Left lung (tissue), 10 donors: ENCODE data around the gene SRRT. TPM values are rescaled to one million over a fixed set of nuclear protein-coding genes. Genes with fewer than 3 reads are reported as not detected.

Source experiments
- ATAC-seq: fragments of 200-7000 bp; cut with Tn5 transposase; one replicate; pipeline ENCODE4 v1.9.1; 2020; ENCODE audit warnings: moderate library complexity
- DNase-seq, 4 donors: peaks; one replicate each; pipeline ENCODE4 v3.0.0-alpha.2; 2013 to 2020
- H3K27ac ChIP-seq, 2 donors: fragments of 200-600 bp; sonication (generic) in 1 of 2; one replicate each; pipeline versions ENCODE4 v1.5.0 to v1.8.0; 2020 to 2021
- H3K27me3 ChIP-seq, 2 donors: fragments of 200-600 bp; sonication (generic) in 1 of 2; one replicate each; pipeline versions ENCODE4 v1.5.0 to v1.8.0; 2020 to 2021
- H3K36me3 ChIP-seq, 2 donors: fragments of 200-600 bp; sonication (generic) in 1 of 2; one replicate each; pipeline versions ENCODE4 v1.5.0 to v1.8.0; 2020 to 2021
- H3K4me1 ChIP-seq, 2 donors: fragments of 200-600 bp; one replicate each; pipeline ENCODE4 v1.8.0; 2021
- H3K4me3 ChIP-seq, 2 donors: fragments of 200-600 bp; sonication (generic) in 1 of 2; one replicate each; pipeline versions ENCODE4 v1.5.0 to v1.8.0; 2020 to 2021; ENCODE audit warnings: mild to moderate bottlenecking in 1 of 2
- H3K9me3 ChIP-seq, 2 donors: fragments of 200-600 bp; sonication (generic) in 1 of 2; one replicate each; pipeline versions ENCODE4 v1.5.0 to v1.8.0; 2020 to 2021
- intact Hi-C, 2 donors: fragments of 100-400 bp; cut with DNase I; formaldehyde crosslinking; loops; one replicate each; pipeline versions ENCODE4 v1.11.2 to v1.14.2; 2022
- polyA plus RNA-seq, 6 donors: library from polyadenylated mRNA; unstranded; fragments of 120-200 nt; gene quantifications; one replicate each; pipeline ENCODE4 v1.2.1, GENCODE V29; 2013; ENCODE audit not compliant: insufficient read length in 6 of 6
- total RNA-seq, 2 donors: library from RNA; stranded (reverse); fragmentation: NEBNext Ultra II Directional; extraction: Animal tissue kit (Norgen Biotek cat#: 25700); gene quantifications; one replicate each; pipeline ENCODE4 v1.2.1, GENCODE V29; 2021
- TF ChIP-seq, protein P1 (sequence below), 2 donors: fragments of 200-600 bp; sonication (generic) in 1 of 2; IDR thresholded peaks; one replicate each; pipeline versions ENCODE4 v1.5.0 to v1.8.0; 2021; ENCODE audit warnings: antibody characterized with exemption in 2 of 2
- donor health status: DM: no; HTN: yes; CAD: no.
- donor health status: DM: no; HTN: no; CAD: no.

Gene SRRT
- total and polyA plus RNA-seq, 8 donors = 91.4 to 232 (median 166) TPM

DNA sequence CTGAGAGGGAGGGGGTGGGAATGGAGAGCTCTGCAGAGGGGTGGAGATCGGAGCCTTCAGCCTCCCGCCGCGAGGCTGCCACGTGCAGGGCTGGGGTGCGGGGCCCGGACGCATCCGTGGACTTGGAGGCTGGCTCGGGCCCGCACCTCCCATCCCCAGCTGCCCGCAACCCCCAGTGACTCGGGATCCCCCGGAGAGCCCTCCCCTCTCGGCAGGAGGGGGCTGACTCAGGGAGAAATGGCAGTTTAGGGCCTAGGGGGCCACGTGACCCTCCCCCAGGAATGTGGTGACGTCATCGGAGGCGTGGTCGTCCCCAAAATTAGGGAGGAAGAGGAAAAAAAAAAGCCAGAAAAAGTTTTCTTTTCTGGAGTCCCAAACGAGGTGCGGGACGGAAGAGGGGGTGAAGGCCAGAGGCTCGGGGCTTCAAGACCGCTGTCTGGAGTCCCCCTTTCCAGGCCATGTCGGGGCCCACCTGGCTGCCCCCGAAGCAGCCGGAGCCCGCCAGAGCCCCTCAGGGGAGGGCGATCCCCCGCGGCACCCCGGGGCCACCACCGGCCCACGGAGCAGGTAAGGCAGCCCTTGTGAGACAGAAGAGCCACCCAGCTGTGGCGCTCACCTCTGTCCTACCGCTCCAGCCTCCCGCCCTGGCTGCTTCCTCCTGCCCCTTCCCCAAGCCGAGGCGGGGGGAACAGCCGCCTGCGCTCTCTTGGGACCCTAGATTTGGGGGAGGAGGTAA is 7.7 kb upstream of the SRRT start, which contains the start of gene TRIP6:
TSS of gene TRIP6 (plus strand) at position 348 of the 736 bp plus-strand sequence. CDS start at position 459, 111 bp downstream.
- Histone ChIP-seq H3K27ac (peak within 1 kb of the TSS; percentile 83 to 88), H3K27me3 (no peaks in the 10 kb centered on the region), H3K4me1 (peaks cover 7 to 50% of the 10 kb centered on the region in 2 donors), H3K9me3 (no peaks in the 10 kb centered on the region), H3K4me3 (peak within 1 kb of the TSS; percentile 58 to 68), H3K36me3 (peaks cover 0 to 54% of the 10 kb centered on the region in 2 donors)
- intact Hi-C loops = no loop called here
- TF ChIP-seq, protein P1, sequence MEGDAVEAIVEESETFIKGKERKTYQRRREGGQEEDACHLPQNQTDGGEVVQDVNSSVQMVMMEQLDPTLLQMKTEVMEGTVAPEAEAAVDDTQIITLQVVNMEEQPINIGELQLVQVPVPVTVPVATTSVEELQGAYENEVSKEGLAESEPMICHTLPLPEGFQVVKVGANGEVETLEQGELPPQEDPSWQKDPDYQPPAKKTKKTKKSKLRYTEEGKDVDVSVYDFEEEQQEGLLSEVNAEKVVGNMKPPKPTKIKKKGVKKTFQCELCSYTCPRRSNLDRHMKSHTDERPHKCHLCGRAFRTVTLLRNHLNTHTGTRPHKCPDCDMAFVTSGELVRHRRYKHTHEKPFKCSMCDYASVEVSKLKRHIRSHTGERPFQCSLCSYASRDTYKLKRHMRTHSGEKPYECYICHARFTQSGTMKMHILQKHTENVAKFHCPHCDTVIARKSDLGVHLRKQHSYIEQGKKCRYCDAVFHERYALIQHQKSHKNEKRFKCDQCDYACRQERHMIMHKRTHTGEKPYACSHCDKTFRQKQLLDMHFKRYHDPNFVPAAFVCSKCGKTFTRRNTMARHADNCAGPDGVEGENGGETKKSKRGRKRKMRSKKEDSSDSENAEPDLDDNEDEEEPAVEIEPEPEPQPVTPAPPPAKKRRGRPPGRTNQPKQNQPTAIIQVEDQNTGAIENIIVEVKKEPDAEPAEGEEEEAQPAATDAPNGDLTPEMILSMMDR (IDR thresholded peaks at IDR 0.05) = no peak
- DNase-seq (peak; percentile 90 to 96 (median 94)), ATAC-seq (peak; percentile 80)

DNA sequence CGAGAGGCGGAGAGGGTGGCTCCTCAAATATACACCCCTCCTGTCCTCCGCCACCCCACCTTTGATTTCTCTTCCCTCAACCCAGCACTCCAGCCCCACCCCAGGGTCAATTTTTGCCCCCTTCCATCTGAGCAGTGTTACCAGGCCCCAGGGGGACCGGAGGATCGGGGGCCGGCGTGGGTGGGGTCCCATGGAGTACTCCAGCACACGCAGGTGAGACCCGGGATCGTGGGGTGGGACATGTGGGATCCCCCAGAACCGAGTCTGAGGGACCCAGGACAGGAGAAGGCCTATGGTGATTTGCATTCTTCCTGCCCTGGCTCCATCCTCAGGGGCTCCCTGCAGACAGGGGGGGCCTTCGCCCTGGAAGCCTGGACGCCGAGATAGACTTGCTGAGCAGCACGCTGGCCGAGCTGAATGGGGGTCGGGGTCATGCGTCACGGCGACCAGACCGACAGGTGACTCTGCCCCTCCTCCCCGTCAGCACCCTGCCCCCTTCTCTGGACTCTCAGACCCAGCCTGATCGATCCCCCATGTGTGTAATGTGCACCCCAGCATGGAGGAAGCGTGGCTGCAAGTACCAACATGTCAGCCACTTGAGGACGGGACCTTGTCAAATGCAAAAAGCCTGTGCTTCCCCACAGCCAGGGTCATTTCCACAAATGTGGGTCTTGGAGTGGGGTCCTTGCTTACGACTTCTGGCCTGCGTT is 7.0 kb upstream of the SRRT start:
- intact Hi-C loops = no loop called here
- Histone ChIP-seq H3K4me3 (peak overlapping the region; percentile 58 to 68), H3K27ac (peak overlapping the region; percentile 83 to 88), H3K4me1 (peaks cover 7 to 50% of the 10 kb centered on the region in 2 donors), H3K36me3 (peaks cover 0 to 54% of the 10 kb centered on the region in 2 donors), H3K27me3 (no peaks in the 10 kb centered on the region), H3K9me3 (no peaks in the 10 kb centered on the region)
- TF ChIP-seq, protein P1 (IDR thresholded peaks at IDR 0.05) = no peak
- peak; percentile 1 for ATAC-seq
- DNase-seq = peak in 1 of 4 donors; percentile 74

DNA sequence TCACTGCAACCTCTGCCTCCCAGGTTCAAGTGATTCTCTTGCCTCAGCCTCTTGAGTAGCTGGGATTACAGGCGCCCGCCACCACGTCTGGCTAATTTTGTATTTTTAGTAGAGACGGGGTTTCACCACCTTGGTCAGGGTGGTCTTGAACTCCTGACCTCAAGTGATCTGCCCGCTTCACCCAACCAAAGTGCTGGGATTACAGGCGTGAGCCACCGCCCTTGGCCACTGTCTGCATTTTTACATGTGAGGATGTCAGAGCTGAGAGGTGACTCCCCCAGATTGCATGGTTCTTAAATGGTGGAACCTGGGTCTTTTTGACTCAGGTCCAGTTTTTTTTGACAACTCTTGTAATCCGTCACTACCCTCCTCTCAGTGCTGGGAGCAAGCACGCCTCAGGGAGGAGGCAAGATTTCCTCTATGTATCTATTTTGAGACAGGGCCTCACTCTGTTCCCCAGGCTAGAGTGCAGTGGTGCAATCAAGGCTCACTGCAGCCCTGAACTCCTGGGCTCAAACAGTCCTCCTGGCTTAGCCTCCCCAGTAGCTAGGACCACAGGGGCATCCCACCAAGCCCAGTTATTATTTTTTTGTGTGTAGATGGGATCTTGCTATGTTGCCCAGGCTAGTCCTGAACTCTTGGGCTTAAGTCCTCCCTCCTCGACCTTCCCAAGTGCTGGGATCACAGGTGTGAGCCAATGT is 1.2 kb upstream of the SRRT start:
- ATAC-seq = no peak
- DNase-seq = no peak
- H3K9me3 ChIP-seq = no peaks in the 10 kb centered on the region
- peaks cover 0 to 54% of the 10 kb centered on the region in 2 donors for H3K36me3 ChIP-seq
- peak overlapping the region; percentile 90 to 91 for H3K27ac ChIP-seq
- peaks cover 12 to 51% of the 10 kb centered on the region in 2 donors for H3K4me1 ChIP-seq
- TF ChIP-seq, protein P1 (IDR thresholded peaks at IDR 0.05) = no peak
- no peaks in the 10 kb centered on the region for H3K27me3 ChIP-seq
- peak overlapping the region; percentile 85 to 99 for H3K4me3 ChIP-seq
- intact Hi-C loops = no loop called here

DNA sequence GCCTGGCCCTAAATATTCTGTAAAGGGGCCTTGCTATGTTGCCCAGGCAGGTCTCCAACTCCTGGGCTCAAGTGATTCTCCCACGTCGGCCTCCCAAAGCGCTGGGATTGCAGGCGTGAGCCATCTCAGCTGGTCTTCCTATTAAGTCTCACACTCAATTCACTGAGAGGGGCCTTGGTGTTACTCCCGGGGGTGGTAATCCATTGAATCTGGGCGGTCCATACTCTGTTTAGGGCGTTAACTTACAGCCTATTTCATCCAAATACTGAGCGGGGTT is 665 bp upstream of the SRRT start:
- H3K27ac ChIP-seq = peak overlapping the region; percentile 90 to 91
- peaks cover 12 to 51% of the 10 kb centered on the region in 2 donors for H3K4me1 ChIP-seq
- TF ChIP-seq, protein P1 (IDR thresholded peaks at IDR 0.05) = no peak
- H3K9me3 ChIP-seq = no peaks in the 10 kb centered on the region
- no peak for DNase-seq
- intact Hi-C loops = no loop called here
- ATAC-seq = peak; percentile 0
- H3K27me3 ChIP-seq = no peaks in the 10 kb centered on the region
- peaks cover 0 to 59% of the 10 kb centered on the region in 2 donors for H3K36me3 ChIP-seq
- peak overlapping the region; percentile 85 to 99 for H3K4me3 ChIP-seq

DNA sequence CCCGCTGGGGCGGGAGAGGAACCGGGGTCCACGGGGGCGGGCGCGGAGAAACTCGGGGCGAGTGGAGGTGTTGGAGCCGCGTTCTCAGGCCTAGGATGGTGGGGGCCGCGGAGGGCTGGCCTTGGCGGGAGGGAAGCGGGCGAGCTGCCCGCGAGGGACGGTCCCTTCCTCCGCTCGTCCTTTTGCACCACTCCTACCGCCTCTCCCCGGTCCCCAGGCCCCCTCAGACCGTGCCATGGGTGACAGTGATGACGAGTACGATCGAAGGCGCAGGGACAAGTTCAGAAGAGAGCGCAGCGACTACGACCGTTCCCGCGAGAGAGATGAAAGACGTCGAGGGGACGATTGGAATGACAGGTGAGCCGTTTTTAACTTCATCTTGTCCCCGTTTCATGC is 451 bp downstream of the SRRT start:
- Histone ChIP-seq H3K36me3 (peaks cover 0 to 63% of the 10 kb centered on the region in 2 donors), H3K4me3 (peak overlapping the region; percentile 85 to 99), H3K27me3 (no peaks in the 10 kb centered on the region), H3K27ac (peak overlapping the region; percentile 90 to 91), H3K4me1 (peaks cover 12 to 49% of the 10 kb centered on the region in 2 donors), H3K9me3 (no peaks in the 10 kb centered on the region)
- intact Hi-C loops = no loop called here
- peak; percentile 43 for ATAC-seq
- TF ChIP-seq, protein P1 (IDR thresholded peaks at IDR 0.05) = no peak
- DNase-seq = no peak
